Measurements from ENCODE around the gene PPM1J. TPM values are rescaled to one million over a fixed set of nuclear protein-coding genes. Genes with fewer than 3 reads are reported as not detected.

PPM1J gene
- total RNA-seq, 4 donors from 2014 or later: 1.7 to 4.8 (median 3.0) TPM

DNA sequence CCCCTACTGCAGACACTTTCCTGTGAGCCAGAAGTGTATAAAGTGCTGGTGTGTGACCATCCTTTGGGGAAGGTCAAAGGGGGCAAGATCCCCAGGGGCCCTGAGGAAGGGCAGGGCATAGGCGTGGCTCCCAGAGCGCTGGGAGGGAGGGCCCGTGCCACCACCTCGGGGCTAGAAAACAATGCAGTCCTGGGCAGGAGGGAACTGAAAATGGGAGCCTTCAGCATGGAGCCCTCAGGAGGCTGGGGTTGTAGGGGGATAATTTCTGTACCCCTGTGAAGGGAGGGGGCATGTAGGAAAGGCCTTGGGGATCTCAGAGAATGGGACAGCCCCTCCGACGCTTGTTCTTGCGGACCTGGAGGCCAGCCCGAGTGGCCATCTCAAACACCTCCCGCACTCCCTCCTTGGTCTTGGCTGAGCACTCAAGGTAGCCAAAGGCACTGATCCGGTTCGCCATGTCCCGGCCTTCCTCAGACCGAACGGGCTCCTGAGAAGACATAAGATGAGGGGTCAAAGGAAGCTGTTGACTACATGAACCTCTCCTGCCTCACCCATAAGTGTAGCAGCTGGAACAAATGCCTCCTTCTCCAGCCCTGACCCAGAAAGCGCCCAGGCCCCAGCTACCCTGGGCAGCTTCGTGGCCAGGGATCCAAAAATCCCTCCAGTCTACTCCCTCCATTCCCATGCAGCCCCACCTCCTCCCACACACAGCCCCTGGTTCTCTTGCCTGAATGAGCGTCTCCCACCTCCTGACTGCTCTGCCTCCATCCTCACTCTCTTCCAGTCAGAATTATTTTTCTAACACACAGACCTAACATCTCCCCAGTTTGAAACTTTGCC lies 13.7 kb downstream of the PPM1J start:
- 74 to 84% methylated on average over 17 of the region's 17 CpGs for WGBS, 2 donors

DNA sequence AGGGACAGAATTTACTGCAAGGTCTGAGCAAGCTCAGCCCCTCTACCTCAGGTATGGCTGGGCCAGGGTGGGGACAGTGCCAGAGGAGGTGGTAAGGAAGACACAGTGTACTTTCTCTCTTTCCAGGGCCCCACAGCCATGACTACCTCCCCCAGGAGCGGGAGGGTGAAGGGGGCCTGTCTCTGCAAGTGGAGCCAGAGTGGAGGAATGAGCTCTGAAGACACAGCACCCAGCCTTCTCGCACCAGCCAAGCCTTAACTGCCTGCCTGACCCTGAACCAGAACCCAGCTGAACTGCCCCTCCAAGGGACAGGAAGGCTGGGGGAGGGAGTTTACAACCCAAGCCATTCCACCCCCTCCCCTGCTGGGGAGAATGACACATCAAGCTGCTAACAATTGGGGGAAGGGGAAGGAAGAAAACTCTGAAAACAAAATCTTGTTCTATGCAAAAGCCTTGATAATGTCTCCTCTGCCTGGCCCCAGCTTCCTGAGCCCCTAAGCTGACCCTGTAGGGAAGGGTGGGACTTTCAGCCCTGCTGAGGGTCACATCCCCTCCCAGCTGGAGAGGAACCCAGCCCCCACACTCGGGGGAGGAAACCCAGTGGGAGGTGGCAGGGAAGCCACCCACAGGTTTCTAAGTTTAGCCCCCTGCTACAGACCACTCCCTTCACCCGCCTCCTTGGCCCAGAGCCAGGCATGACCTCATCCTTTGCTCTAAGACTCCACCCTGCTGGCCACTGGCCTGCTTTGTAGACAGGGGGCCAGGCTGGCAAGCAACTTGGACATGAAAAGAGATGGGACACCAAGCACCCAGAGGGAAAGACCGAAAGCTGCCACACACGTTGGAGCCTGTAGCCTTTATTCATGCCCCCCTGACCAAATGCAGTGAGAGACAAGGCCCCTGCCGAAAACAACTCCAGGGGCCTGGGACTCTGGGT lies 14.6 kb downstream of the PPM1J start:
- no peak overlapping the region for H3K4me3 ChIP-seq (replicated peaks in 1 of 3)
- peaks cover 26 to 60% of the 10 kb centered on the region in 2 donors for H3K4me1 ChIP-seq
- 41 to 56% methylated on average over 6 to 7 of the region's 7 CpGs for WGBS, 2 donors
- peaks cover 4 to 11% of the 10 kb centered on the region in 2 donors for H3K36me3 ChIP-seq
- peak; percentile 86 to 92 for DNase-seq
- TF ChIP-seq, protein P1, sequence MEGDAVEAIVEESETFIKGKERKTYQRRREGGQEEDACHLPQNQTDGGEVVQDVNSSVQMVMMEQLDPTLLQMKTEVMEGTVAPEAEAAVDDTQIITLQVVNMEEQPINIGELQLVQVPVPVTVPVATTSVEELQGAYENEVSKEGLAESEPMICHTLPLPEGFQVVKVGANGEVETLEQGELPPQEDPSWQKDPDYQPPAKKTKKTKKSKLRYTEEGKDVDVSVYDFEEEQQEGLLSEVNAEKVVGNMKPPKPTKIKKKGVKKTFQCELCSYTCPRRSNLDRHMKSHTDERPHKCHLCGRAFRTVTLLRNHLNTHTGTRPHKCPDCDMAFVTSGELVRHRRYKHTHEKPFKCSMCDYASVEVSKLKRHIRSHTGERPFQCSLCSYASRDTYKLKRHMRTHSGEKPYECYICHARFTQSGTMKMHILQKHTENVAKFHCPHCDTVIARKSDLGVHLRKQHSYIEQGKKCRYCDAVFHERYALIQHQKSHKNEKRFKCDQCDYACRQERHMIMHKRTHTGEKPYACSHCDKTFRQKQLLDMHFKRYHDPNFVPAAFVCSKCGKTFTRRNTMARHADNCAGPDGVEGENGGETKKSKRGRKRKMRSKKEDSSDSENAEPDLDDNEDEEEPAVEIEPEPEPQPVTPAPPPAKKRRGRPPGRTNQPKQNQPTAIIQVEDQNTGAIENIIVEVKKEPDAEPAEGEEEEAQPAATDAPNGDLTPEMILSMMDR (IDR thresholded peaks at IDR 0.05): no peak
- TF ChIP-seq POLR2A (IDR thresholded peaks at IDR 0.05): peak in 1 of 2 donors; percentile 29
- H3K27me3 ChIP-seq: no peaks in the 10 kb centered on the region
- H3K9me3 ChIP-seq: no peaks in the 10 kb centered on the region
- intact Hi-C loops (cut with DNase I): loop anchor here (10.0 kb wide), 2 partner anchors 196 to 236 kb away; partner anchors contain the start of gene WNT2B
- peak overlapping the region; percentile 65 to 83 (median 79) for H3K27ac ChIP-seq

More for the DNA sequence above, 13.7 kb downstream of the PPM1J start:
- DNase-seq: no peak
- Histone ChIP-seq H3K4me3 (replicated peaks in 1 of 3) (no peak overlapping the region), H3K9me3 (no peaks in the 10 kb centered on the region), H3K27me3 (no peaks in the 10 kb centered on the region), H3K27ac (peak overlapping the region; percentile 65 to 83 (median 79)), H3K4me1 (peaks cover 31 to 65% of the 10 kb centered on the region in 2 donors), H3K36me3 (peaks cover 4 to 9% of the 10 kb centered on the region in 2 donors)
- intact Hi-C loops (cut with DNase I): loop anchor here (10.0 kb wide), 2 partner anchors 197 to 237 kb away; partner anchors contain the start of gene WNT2B
- TF ChIP-seq, protein P1 (IDR thresholded peaks at IDR 0.05): no peak
- no peak for TF ChIP-seq POLR2A (IDR thresholded peaks at IDR 0.05)

DNA sequence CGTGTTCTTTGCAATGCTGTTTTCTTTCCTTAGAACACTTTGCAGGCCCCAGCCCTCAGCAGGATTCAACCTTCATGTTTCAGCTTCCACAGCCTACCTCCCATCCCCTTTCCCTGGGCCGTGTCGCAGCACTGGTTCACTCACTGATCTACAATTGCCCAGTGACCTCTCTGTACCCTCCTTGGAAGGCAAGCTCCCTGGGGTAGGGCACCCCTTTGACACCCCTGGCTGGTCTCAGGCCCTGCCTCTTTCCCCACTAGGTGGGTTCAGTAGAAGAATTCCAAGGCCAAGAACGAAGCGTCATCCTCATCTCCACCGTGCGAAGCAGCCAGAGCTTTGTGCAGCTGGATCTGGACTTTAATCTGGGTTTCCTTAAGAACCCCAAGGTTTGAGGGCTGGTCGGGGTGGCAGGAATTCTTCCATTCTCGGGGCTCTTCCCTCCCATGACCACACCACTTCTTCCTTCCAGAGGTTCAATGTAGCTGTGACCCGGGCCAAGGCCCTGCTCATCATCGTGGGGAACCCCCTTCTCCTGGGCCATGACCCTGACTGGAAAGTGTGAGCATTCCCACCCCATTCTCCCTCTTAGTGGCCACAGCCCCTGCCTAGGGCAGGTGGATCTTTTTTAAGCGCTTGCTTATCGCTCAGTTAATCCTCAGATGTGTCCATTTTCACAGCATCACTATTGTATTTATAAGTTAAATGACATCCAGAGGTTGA lies 15.5 kb downstream of the PPM1J start:
- no peaks in the 10 kb centered on the region for H3K27me3 ChIP-seq
- intact Hi-C loops (cut with DNase I): loop anchor here (10.0 kb wide), 2 partner anchors 195 to 235 kb away; partner anchors contain the start of gene WNT2B
- H3K4me3 ChIP-seq (replicated peaks in 1 of 3): no peak overlapping the region
- peak overlapping the region; percentile 65 to 83 (median 79) for H3K27ac ChIP-seq
- DNase-seq: no peak
- peaks cover 19 to 52% of the 10 kb centered on the region in 2 donors for H3K4me1 ChIP-seq
- no peak for TF ChIP-seq POLR2A (IDR thresholded peaks at IDR 0.05)
- TF ChIP-seq, protein P1 (IDR thresholded peaks at IDR 0.05): no peak
- H3K9me3 ChIP-seq: no peaks in the 10 kb centered on the region
- 81 to 85% methylated on average over 13 of the region's 13 CpGs for WGBS, 2 donors
- H3K36me3 ChIP-seq: peaks cover 8 to 16% of the 10 kb centered on the region in 2 donors

DNA sequence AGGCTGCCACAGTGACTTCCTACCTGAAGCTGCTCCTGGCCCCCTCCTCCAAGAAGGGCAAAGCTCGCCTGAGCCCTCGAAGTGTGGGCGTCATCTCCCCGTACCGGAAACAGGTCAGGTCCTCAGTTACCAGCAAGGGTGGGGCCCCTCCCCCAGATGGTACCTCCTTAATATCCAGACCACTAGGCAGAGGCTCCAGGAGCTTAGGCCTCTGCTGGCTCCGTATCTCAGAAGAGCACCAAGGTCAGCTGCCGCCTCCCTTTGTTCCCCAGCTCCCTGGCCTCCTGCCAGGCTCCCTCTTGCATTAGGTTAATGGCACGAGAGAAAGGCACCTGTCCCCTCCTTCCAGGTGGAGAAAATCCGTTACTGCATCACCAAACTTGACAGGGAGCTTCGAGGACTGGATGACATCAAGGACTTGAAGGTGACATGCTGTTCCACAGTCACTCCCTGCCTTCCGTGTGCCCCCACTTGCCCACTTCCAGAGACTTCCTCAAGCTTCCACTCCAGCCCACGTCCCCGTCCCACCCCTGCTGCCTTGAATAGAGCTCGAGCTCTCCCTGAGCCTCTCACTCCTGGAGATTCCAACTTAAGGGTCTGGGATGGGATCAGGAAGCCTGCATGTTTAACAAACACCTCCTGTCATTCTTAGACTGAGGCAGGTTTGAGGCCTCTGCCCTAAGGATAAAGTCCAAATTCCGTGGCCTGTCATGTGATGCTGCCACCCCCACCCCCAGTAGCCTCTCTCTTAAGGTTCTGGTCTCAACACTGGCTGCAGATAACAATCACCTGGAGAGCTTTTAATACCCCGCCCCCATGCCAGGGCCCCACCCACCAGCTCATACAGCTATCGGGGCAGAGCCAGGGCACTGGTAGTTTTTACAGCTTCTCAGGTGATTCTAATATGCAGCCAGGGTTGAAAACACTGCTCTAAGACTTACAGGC lies 16.5 kb downstream of the PPM1J start:
- H3K9me3 ChIP-seq: no peaks in the 10 kb centered on the region
- WGBS, 2 donors: 69 to 74% methylated on average over 16 to 17 of the region's 17 CpGs
- H3K4me3 ChIP-seq (replicated peaks in 1 of 3): no peak overlapping the region
- H3K4me1 ChIP-seq: peaks cover 17 to 43% of the 10 kb centered on the region in 2 donors
- peak; percentile 73 to 80 for DNase-seq
- no peaks in the 10 kb centered on the region for H3K27me3 ChIP-seq
- peak overlapping the region; percentile 65 to 83 (median 79) for H3K27ac ChIP-seq
- TF ChIP-seq, protein P1 (IDR thresholded peaks at IDR 0.05): no peak
- no peak for TF ChIP-seq POLR2A (IDR thresholded peaks at IDR 0.05)
- intact Hi-C loops (cut with DNase I): no loop called here
- peaks cover 18 to 26% of the 10 kb centered on the region in 2 donors for H3K36me3 ChIP-seq

Measured in thyroid gland (tissue), 4 donors.